ENCODE data around the gene ITGB6.

The ITGB6 gene

GRCh38 chr2:160138406-160138805, 61.7 kb downstream of the ITGB6 start:
- Histone ChIP-seq H3K9me3 (no peaks in the 10 kb centered on the region), H3K27me3 (no peaks in the 10 kb centered on the region), H3K4me1 (ENCODE audit: control insufficient read depth in 1 of 2, insufficient read depth in 1 of 2, low read depth in 1 of 2, low read length in 1 of 2) (no peaks in the 10 kb centered on the region), H3K27ac (no peak overlapping the region), H3K36me3 (no peaks in the 10 kb centered on the region), H3K4me3 (ENCODE audit: low read depth in 1 of 2, low read length in 1 of 2) (no peak overlapping the region)
- no peak for TF ChIP-seq CTCF (IDR thresholded peaks at IDR 0.05)

GRCh38 chr2:160137464-160137863, 62.6 kb downstream of the ITGB6 start:
- Histone ChIP-seq H3K36me3 (no peaks in the 10 kb centered on the region), H3K4me3 (ENCODE audit: low read depth in 1 of 2, low read length in 1 of 2) (no peak overlapping the region), H3K9me3 (no peaks in the 10 kb centered on the region), H3K27me3 (no peaks in the 10 kb centered on the region), H3K27ac (no peak overlapping the region), H3K4me1 (ENCODE audit: control insufficient read depth in 1 of 2, insufficient read depth in 1 of 2, low read depth in 1 of 2, low read length in 1 of 2) (no peaks in the 10 kb centered on the region)
- TF ChIP-seq CTCF (IDR thresholded peaks at IDR 0.05) = no peak

GRCh38 chr2:160132761-160133160, 67.3 kb downstream of the ITGB6 start:
- Histone ChIP-seq H3K9me3 (no peaks in the 10 kb centered on the region), H3K27ac (no peak overlapping the region), H3K27me3 (no peaks in the 10 kb centered on the region), H3K4me1 (ENCODE audit: control insufficient read depth in 1 of 2, insufficient read depth in 1 of 2, low read depth in 1 of 2, low read length in 1 of 2) (no peaks in the 10 kb centered on the region), H3K4me3 (ENCODE audit: low read depth in 1 of 2, low read length in 1 of 2) (no peak overlapping the region), H3K36me3 (no peaks in the 10 kb centered on the region)
- no peak for TF ChIP-seq CTCF (IDR thresholded peaks at IDR 0.05)

GRCh38 chr2:160126756-160127155, 73.3 kb downstream of the ITGB6 start:
- Histone ChIP-seq H3K4me1 (ENCODE audit: control insufficient read depth in 1 of 2, insufficient read depth in 1 of 2, low read depth in 1 of 2, low read length in 1 of 2) (no peaks in the 10 kb centered on the region), H3K27me3 (no peaks in the 10 kb centered on the region), H3K36me3 (no peaks in the 10 kb centered on the region), H3K9me3 (no peaks in the 10 kb centered on the region), H3K27ac (no peak overlapping the region), H3K4me3 (ENCODE audit: low read depth in 1 of 2, low read length in 1 of 2) (no peak overlapping the region)
- TF ChIP-seq CTCF (IDR thresholded peaks at IDR 0.05) = no peak

- Histone ChIP-seq H3K27ac (no peak overlapping the region), H3K4me3 (ENCODE audit: low read depth in 1 of 2, low read length in 1 of 2) (no peak overlapping the region), H3K36me3 (no peaks in the 10 kb centered on the region), H3K9me3 (no peaks in the 10 kb centered on the region), H3K27me3 (no peaks in the 10 kb centered on the region), H3K4me1 (ENCODE audit: control insufficient read depth in 1 of 2, insufficient read depth in 1 of 2, low read depth in 1 of 2, low read length in 1 of 2) (no peaks in the 10 kb centered on the region)
- no peak for TF ChIP-seq CTCF (IDR thresholded peaks at IDR 0.05)
These were observed 73.8 kb downstream of the ITGB6 start for GRCh38 chr2:160126315-160126714.

- no peaks in the 10 kb centered on the region for H3K36me3 ChIP-seq
- H3K9me3 ChIP-seq = no peaks in the 10 kb centered on the region
- H3K27me3 ChIP-seq = no peaks in the 10 kb centered on the region
- no peak overlapping the region for H3K27ac ChIP-seq
- no peaks in the 10 kb centered on the region for H3K4me1 ChIP-seq (ENCODE audit: control insufficient read depth in 1 of 2, insufficient read depth in 1 of 2, low read depth in 1 of 2, low read length in 1 of 2)
- no peak for TF ChIP-seq CTCF (IDR thresholded peaks at IDR 0.05)
- no peak overlapping the region for H3K4me3 ChIP-seq (ENCODE audit: low read depth in 1 of 2, low read length in 1 of 2)
These were observed 74.2 kb downstream of the ITGB6 start for GRCh38 chr2:160125828-160126227.

Data from neutrophil (primary cell).